MM.1S (cell line): Measurements from ENCODE around the gene SELENON.
A peak's percentile ranks its signal among the peaks of the same experiment; 100 is the strongest.

Experiments used
- CTCF ChIP-seq: fragments of 300-600 bp; sonication (generic); IDR thresholded peaks from 2 replicates; pipeline ENCODE4 v1.5.1; 2016; ENCODE audit warnings: antibody characterized with exemption, low read length, mixed read lengths
- EZH2phosphoT487 ChIP-seq: fragments of 300-600 bp; sonication (generic); IDR thresholded peaks from 2 replicates; pipeline ENCODE4 v1.6.1; 2018; ENCODE audit warnings: antibody characterized with exemption, low read length

GRCh38 chr1:25810341-25811299 lies 10.6 kb downstream of the SELENON start:
- peak; percentile 95 for TF ChIP-seq CTCF
- TF ChIP-seq EZH2phosphoT487: no peak
